Endothelial cell (in vitro differentiated cells): ENCODE results near the gene MYRIP. TPM values are rescaled to one million over a fixed set of nuclear protein-coding genes. Genes with fewer than 3 reads are reported as not detected.

Experiments
- DNase-seq: peaks from one replicate; pipeline ENCODE4 v3.0.0; 2021; ENCODE audit warnings: low spot score
- H3K27ac Mint-ChIP-seq: one replicate; pipeline ENCODE4 v1.8.0; 2021; ENCODE audit warnings: mixed read lengths, inconsistent platforms; ENCODE audit not compliant: unreplicated experiment
- H3K27me3 Mint-ChIP-seq: one replicate; pipeline ENCODE4 v1.8.0; 2021; ENCODE audit warnings: mild to moderate bottlenecking, moderate library complexity, mixed read lengths, inconsistent platforms; ENCODE audit not compliant: unreplicated experiment
- H3K36me3 Mint-ChIP-seq: one replicate; pipeline ENCODE4 v1.8.0; 2021; ENCODE audit warnings: mild to moderate bottlenecking, low read depth, mixed read lengths, inconsistent platforms; ENCODE audit not compliant: unreplicated experiment
- H3K4me1 Mint-ChIP-seq: one replicate; pipeline ENCODE4 v1.8.0; 2021; ENCODE audit warnings: mild to moderate bottlenecking, mixed read lengths, inconsistent platforms; ENCODE audit not compliant: unreplicated experiment
- H3K4me3 Mint-ChIP-seq: one replicate; pipeline ENCODE4 v1.8.0; 2021; ENCODE audit warnings: mild to moderate bottlenecking, mixed read lengths, inconsistent platforms; ENCODE audit not compliant: unreplicated experiment
- H3K9me3 Mint-ChIP-seq: one replicate; pipeline ENCODE4 v1.8.0; 2021; ENCODE audit warnings: mixed read lengths, inconsistent platforms; ENCODE audit not compliant: unreplicated experiment
- CTCF ChIP-seq: fragments of 200-600 bp; sonication (generic); IDR thresholded peaks from one replicate; pipeline ENCODE4 v1.5.0; 2021; ENCODE audit warnings: antibody characterized with exemption; ENCODE audit not compliant: unreplicated experiment
- total RNA-seq: library from RNA; stranded (reverse); fragmentation: NEBNext Ultra II Directional; extraction: Animal tissue kit (Norgen Biotek cat#: 25700); gene quantifications from one replicate; pipeline ENCODE4 v1.2.1, GENCODE V29; 2021; ENCODE audit not compliant: unreplicated experiment

The MYRIP gene
- total RNA-seq, 1 donor from 2014 or later: 0.49 TPM

- DNase-seq: peak; percentile 7
- Mint-ChIP-seq H3K4me3 (no peak overlapping the region), H3K36me3 (no peaks in the 10 kb centered on the region), H3K27me3 (no peaks in the 10 kb centered on the region), H3K27ac (no peak overlapping the region), H3K9me3 (no peaks in the 10 kb centered on the region), H3K4me1 (no peaks in the 10 kb centered on the region)
- TF ChIP-seq CTCF: peak; percentile 34
Measured at GRCh38 chr3:40237889-40238571, 428.6 kb downstream of the MYRIP start.

- H3K27me3 Mint-ChIP-seq: no peaks in the 10 kb centered on the region
- no peak overlapping the region for H3K4me3 Mint-ChIP-seq
- no peaks in the 10 kb centered on the region for H3K4me1 Mint-ChIP-seq
- no peaks in the 10 kb centered on the region for H3K9me3 Mint-ChIP-seq
- no peak for DNase-seq
- no peak overlapping the region for H3K27ac Mint-ChIP-seq
- no peaks in the 10 kb centered on the region for H3K36me3 Mint-ChIP-seq
- no peak for TF ChIP-seq CTCF
Measured at GRCh38 chr3:40240921-40241320, 431.5 kb downstream of the MYRIP start.

GRCh38 chr3:40242216-40242615 is 432.8 kb downstream of the MYRIP start:
- TF ChIP-seq CTCF: no peak
- no peak overlapping the region for H3K27ac Mint-ChIP-seq
- H3K36me3 Mint-ChIP-seq: no peaks in the 10 kb centered on the region
- no peak overlapping the region for H3K4me3 Mint-ChIP-seq
- H3K4me1 Mint-ChIP-seq: no peaks in the 10 kb centered on the region
- H3K9me3 Mint-ChIP-seq: no peaks in the 10 kb centered on the region
- DNase-seq: no peak
- H3K27me3 Mint-ChIP-seq: no peaks in the 10 kb centered on the region

GRCh38 chr3:40242638-40243037 is 433.2 kb downstream of the MYRIP start:
- H3K27ac Mint-ChIP-seq: no peak overlapping the region
- no peak for TF ChIP-seq CTCF
- H3K4me3 Mint-ChIP-seq: no peak overlapping the region

GRCh38 chr3:40243056-40243455 is 433.6 kb downstream of the MYRIP start:
- no peak for TF ChIP-seq CTCF
- Mint-ChIP-seq H3K36me3 (no peaks in the 10 kb centered on the region), H3K27ac (no peak overlapping the region), H3K27me3 (no peaks in the 10 kb centered on the region), H3K9me3 (no peaks in the 10 kb centered on the region), H3K4me3 (no peak overlapping the region), H3K4me1 (no peaks in the 10 kb centered on the region)
- DNase-seq: no peak

More at GRCh38 chr3:40242638-40243037, 433.2 kb downstream of the MYRIP start:
- no peaks in the 10 kb centered on the region for H3K4me1 Mint-ChIP-seq
- no peaks in the 10 kb centered on the region for H3K36me3 Mint-ChIP-seq
- no peak for DNase-seq
- no peaks in the 10 kb centered on the region for H3K9me3 Mint-ChIP-seq
- no peaks in the 10 kb centered on the region for H3K27me3 Mint-ChIP-seq
